ENCODE results near the gene GEMIN5.

DNA sequence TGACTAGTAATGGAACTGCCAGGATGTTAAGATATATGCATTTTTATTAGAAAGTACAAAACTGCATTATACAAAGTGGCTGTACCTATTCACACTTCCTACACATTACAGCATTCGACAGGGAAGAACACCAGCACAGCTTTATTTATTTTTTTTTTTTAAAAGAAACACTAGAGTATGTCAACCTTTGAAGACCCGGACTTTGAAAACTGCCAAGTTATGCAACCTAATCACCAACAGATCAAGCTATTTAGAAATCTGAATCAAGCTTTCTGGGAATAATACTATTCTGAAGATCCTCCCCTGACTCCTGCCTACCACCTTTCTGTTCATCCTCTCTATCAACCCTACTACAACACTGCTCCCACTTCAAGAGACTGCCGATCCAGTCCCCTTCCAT, 4.5 kb downstream of the GEMIN5 start:
- TF ChIP-seq, protein P1, sequence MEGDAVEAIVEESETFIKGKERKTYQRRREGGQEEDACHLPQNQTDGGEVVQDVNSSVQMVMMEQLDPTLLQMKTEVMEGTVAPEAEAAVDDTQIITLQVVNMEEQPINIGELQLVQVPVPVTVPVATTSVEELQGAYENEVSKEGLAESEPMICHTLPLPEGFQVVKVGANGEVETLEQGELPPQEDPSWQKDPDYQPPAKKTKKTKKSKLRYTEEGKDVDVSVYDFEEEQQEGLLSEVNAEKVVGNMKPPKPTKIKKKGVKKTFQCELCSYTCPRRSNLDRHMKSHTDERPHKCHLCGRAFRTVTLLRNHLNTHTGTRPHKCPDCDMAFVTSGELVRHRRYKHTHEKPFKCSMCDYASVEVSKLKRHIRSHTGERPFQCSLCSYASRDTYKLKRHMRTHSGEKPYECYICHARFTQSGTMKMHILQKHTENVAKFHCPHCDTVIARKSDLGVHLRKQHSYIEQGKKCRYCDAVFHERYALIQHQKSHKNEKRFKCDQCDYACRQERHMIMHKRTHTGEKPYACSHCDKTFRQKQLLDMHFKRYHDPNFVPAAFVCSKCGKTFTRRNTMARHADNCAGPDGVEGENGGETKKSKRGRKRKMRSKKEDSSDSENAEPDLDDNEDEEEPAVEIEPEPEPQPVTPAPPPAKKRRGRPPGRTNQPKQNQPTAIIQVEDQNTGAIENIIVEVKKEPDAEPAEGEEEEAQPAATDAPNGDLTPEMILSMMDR (IDR thresholded peaks at IDR 0.05), result no peak
- TF ChIP-seq, protein P2, sequence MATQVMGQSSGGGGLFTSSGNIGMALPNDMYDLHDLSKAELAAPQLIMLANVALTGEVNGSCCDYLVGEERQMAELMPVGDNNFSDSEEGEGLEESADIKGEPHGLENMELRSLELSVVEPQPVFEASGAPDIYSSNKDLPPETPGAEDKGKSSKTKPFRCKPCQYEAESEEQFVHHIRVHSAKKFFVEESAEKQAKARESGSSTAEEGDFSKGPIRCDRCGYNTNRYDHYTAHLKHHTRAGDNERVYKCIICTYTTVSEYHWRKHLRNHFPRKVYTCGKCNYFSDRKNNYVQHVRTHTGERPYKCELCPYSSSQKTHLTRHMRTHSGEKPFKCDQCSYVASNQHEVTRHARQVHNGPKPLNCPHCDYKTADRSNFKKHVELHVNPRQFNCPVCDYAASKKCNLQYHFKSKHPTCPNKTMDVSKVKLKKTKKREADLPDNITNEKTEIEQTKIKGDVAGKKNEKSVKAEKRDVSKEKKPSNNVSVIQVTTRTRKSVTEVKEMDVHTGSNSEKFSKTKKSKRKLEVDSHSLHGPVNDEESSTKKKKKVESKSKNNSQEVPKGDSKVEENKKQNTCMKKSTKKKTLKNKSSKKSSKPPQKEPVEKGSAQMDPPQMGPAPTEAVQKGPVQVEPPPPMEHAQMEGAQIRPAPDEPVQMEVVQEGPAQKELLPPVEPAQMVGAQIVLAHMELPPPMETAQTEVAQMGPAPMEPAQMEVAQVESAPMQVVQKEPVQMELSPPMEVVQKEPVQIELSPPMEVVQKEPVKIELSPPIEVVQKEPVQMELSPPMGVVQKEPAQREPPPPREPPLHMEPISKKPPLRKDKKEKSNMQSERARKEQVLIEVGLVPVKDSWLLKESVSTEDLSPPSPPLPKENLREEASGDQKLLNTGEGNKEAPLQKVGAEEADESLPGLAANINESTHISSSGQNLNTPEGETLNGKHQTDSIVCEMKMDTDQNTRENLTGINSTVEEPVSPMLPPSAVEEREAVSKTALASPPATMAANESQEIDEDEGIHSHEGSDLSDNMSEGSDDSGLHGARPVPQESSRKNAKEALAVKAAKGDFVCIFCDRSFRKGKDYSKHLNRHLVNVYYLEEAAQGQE (IDR thresholded peaks at IDR 0.05; ENCODE audit: insufficient read depth in 1 of 2, low read depth in 2 of 2, low read length in 1 of 2), result no peak
- no peak for TF ChIP-seq POLR2AphosphoS5 (IDR thresholded peaks at IDR 0.05; ENCODE audit: low read depth, low read length)
- no peak for TF ChIP-seq TCF7L2 (IDR thresholded peaks at IDR 0.05; ENCODE audit: low read depth, low read length)

Measured in Panc1 (cell line).